ENCODE data around the gene TJP1.
"Not testable (repeated sequence)": the region's sequence is repeated elsewhere in the genome, so short reads cannot be mapped to it uniquely, and the experiment has no call there.

The TJP1 gene

GRCh38 chr15:29749365-29750086 lies 72.7 kb downstream of the TJP1 start:
- DNase-seq, result no peak

- no peak for DNase-seq
Observed at GRCh38 chr15:29747837-29748417, 74.3 kb downstream of the TJP1 start.

GRCh38 chr15:29743475-29743874 lies 78.8 kb downstream of the TJP1 start:
- no peak for DNase-seq

GRCh38 chr15:29740692-29741311 lies 81.5 kb downstream of the TJP1 start:
- DNase-seq, result no peak

GRCh38 chr15:29736744-29737020 lies 85.6 kb downstream of the TJP1 start:
- no peak for DNase-seq

GRCh38 chr15:29736012-29736743 lies 86.1 kb downstream of the TJP1 start:
- DNase-seq, result no peak

GRCh38 chr15:29734917-29735572 lies 87.2 kb downstream of the TJP1 start:
- DNase-seq, result no peak

GRCh38 chr15:29731865-29732264 lies 90.4 kb downstream of the TJP1 start:
- no peak for DNase-seq

GRCh38 chr15:29730471-29730870 lies 91.8 kb downstream of the TJP1 start:
- not testable (repeated sequence) for DNase-seq

GRCh38 chr15:29728418-29728817 lies 93.8 kb downstream of the TJP1 start:
- no peak for DNase-seq

GRCh38 chr15:29727871-29728270 lies 94.4 kb downstream of the TJP1 start:
- DNase-seq, result no peak

- DNase-seq, result no peak
Observed at GRCh38 chr15:29726553-29726952, 95.7 kb downstream of the TJP1 start.

GRCh38 chr15:29724026-29724425 lies 98.2 kb downstream of the TJP1 start:
- no peak for DNase-seq

- no peak for DNase-seq
Observed at GRCh38 chr15:29713784-29714183, 108.5 kb downstream of the TJP1 start.

- no peak for DNase-seq
Observed at GRCh38 chr15:29712149-29712885, 110.0 kb downstream of the TJP1 start.

GRCh38 chr15:29711531-29711930 lies 110.7 kb downstream of the TJP1 start:
- no peak for DNase-seq

GRCh38 chr15:29708519-29708918 lies 113.7 kb downstream of the TJP1 start:
- no peak for DNase-seq

- DNase-seq, result no peak
Observed at GRCh38 chr15:29704950-29705597, 117.2 kb downstream of the TJP1 start.

GRCh38 chr15:29701151-29701550 lies 121.1 kb downstream of the TJP1 start:
- DNase-seq, result no peak

- DNase-seq, result no peak
Observed at GRCh38 chr15:29700296-29700695, 122.0 kb downstream of the TJP1 start.

GRCh38 chr15:29699791-29700190 lies 122.5 kb downstream of the TJP1 start:
- DNase-seq, result no peak

- DNase-seq, result peak; percentile 89
Observed at GRCh38 chr15:29698030-29698701, 124.1 kb downstream of the TJP1 start.

Data from SHP77 treated with DMSO at 0.1 percent for 48 hours (cell line).